HCT116 (cell line): ENCODE data around the gene PIGC.

Source experiments
- CTCF ChIP-seq, 3 experiments: fragments of 200-600 bp in 1 of 3; sonication (generic) in 1 of 3; IDR thresholded peaks in 2 of 3; conservative IDR thresholded peaks in 1 of 3; 2 replicates each; pipeline ENCODE4 v1.5.1; 2012 to 2017; ENCODE audit warnings: low read depth in 2 of 3, low read length in 2 of 3, antibody characterized with exemption in 1 of 3, borderline replicate concordance in 1 of 3, control low read depth in 1 of 3, mild to moderate bottlenecking in 1 of 3, mixed read lengths in 1 of 3, mixed run types in 1 of 3, moderate library complexity in 1 of 3; ENCODE audit not compliant: insufficient read depth in 1 of 3
- EZH2 ChIP-seq: fragments of 200-600 bp; sonication (generic); IDR thresholded peaks from 2 replicates; pipeline ENCODE4 v1.6.1; 2017; ENCODE audit warnings: antibody characterized with exemption, mixed run types
- MAX ChIP-seq: IDR thresholded peaks from 2 replicates; pipeline ENCODE4 v1.6.1; 2012
- POLR2A ChIP-seq: IDR thresholded peaks from 2 replicates; pipeline ENCODE4 v1.7.0; 2011; ENCODE audit warnings: borderline replicate concordance; ENCODE audit not compliant: insufficient read depth, insufficient read length; ENCODE audit errors: extremely low read depth
- YY1 ChIP-seq: IDR thresholded peaks from 2 replicates; pipeline ENCODE4 v1.6.1; 2011; ENCODE audit warnings: low read length, low read depth, moderate library complexity, mild to moderate bottlenecking; ENCODE audit not compliant: insufficient replicate concordance; ENCODE audit errors: extremely low read depth

GRCh38 chr1:172393354-172393753 lies 50.5 kb downstream of the PIGC start:
- TF ChIP-seq CTCF (IDR thresholded peaks at IDR 0.05 in 2 of 3, conservative IDR thresholded peaks at IDR 0.05 in 1 of 3; ENCODE audit: borderline replicate concordance in 1 of 3, insufficient read depth in 1 of 3, low read depth in 2 of 3, low read length in 2 of 3): no peak
- TF ChIP-seq EZH2: no peak
- no peak for TF ChIP-seq POLR2A
- TF ChIP-seq YY1: no peak
- no peak for TF ChIP-seq MAX
